ACHN (cell line): ENCODE data around the gene TRPC3.
A peak's percentile ranks its signal among the peaks of the same experiment; 100 is the strongest.

Source experiments
- DNase-seq: peaks from one replicate; pipeline ENCODE4 v3.0.0-alpha.2; 2015
- in situ Hi-C: cut with HindIII; loops from 2 replicates; pipeline ENCODE4 v1.10.0; 2017; ENCODE audit warnings: low sequenced_read_pairs, low pct_ligation_motif_present, low pct_unique_long_range_greater_than_20kb

The TRPC3 gene

DNA sequence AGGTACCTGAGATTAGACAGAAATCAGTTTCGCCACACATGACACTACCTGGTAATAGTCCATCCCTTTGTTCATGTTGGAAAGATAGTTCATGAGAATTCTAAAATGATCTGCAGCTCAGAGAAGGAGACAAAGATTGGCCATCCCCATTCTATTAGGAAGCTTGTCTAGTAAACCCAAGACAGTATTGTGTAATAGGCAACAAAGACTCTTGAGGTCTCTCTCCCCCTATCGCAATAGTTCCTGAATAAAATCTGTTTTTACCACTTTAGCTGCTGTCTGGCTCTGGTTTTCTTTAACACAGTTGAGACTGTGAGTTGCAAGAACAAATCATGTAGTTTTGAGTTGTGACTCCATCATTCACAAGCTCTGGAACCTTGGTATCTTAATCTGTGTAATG is 66.7 kb downstream of the TRPC3 start:
- DNase-seq, result no peak
- in situ Hi-C loops, result no loop called here

DNA sequence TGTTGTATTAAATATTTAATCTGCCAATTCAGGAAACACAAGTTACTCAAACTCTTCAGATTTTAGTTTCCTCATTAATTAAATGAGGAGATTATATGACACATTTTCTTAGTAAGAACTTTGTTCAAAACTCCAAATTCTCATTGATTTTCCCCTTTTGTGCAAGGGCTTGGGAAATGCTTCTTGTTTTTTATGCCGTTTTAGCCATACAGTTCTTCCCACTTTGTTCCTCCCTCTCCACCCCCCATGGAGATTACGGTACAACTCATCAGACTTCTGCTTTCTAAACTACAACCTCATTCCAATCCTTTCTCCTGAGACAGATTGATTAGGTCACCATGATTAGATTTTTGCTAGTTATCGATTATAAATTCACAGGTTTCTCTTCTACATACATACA is 70.7 kb downstream of the TRPC3 start:
- DNase-seq, result no peak
- in situ Hi-C loops, result no loop called here

DNA sequence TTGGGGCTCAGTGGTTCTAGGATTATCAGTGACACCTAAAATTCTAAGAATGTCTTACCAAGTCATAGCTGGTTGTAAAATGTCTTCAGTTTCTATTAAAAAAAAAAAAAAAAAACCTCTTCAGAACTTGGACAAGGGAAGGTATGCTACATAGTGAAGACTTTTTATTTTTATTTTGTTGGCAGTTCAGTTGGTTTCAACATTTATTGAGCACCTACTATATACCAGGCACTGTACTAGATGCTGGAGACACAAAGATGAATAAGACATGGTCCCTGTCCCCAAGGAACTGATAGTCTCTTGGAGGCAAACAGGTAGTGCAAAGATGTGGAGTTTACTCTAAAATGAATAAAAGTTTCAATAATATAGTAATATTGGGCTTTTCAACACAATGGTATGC is 72.7 kb downstream of the TRPC3 start:
- in situ Hi-C loops, result no loop called here
- DNase-seq, result no peak

DNA sequence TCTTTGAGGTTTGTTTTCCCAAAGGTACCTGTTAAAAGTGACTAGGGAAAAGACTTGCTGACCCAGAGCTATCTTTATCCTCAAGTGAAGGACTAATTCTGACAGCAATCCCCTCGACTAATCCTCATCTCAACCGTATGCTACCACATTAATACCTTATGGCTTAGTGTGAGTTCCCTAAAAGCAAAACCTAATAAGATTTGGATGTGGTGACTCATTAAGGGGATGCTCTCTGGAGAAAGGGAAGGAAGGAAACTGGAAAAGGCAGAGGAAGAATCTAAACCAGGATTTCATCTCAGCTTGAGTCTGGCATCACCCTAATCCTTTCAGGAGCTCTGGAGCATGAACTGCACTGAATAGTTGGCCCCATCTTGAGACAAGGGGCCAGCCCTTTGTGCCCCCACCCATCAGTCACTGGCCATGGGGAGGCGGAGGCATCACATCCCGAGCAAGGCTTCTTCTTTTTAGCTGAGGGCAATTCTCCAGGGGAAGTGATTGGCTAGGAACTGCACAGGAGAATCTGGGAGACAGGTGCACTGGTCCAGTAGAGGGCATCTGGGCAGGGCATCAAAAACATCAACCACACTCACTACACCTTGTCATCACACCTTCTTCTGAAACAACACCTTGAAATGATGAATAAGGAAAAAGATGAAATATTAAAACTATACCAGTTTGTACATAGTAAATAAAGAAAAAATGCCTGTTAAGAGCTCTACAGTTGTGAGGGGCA is 74.7 kb downstream of the TRPC3 start:
- no peak for DNase-seq
- in situ Hi-C loops, result no loop called here

DNA sequence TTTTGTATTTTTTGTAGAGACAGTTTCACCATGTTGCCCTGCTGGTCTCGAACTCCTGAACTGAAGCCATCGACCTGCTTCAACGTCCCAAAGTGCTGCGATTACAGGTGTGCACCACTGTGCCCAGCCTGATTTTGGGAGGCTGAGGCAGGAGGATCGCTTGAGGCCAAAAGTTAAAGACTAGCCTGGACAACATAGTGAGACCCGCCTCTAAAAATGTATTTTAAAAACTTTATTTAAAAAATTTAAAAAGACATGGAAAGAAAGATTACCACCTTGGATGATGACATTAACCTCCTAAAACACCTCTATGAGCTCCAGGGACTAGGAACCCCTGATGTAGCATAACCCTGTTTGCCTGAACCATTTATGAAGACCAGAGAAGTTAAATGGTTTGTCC is 75.8 kb downstream of the TRPC3 start:
- no peak for DNase-seq
- in situ Hi-C loops, result no loop called here

DNA sequence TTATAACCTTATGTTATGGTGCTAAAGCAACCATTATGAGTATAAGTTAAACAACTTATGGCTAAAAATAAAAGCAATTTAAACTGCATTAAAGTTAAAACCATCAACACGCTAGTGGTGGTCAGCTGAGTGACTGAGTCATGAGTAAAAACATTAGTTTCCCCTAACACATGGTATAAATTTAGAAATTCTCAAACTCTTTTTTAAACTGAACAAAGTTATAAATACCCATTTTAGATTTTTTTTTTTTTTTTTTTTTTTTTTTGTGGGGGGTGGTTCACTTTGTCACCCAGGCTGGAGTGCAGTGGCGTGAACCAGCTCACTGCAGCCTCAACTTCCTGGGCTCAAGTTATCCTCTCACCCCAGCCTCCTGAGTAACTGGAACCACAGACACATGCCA is 76.2 kb downstream of the TRPC3 start:
- in situ Hi-C loops, result no loop called here
- DNase-seq, result no peak

DNA sequence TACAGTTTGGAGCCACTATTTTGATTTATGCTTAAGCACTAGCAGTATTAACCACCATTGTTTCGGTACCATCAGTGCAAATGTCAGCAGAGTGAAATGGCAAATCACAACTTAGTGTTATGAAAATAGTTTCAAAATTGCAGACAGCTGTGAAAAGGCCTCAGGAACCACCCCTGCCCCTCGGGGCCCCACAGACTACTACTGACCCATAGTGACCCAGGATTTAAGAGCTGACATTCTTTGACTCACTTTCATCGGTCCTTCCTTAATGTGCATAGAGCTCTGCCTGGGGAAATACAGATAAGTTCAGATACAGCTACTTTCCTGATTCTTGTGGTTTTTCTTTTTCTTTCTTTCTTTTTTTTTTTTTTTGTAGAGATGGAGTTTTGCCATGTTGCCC is 78.3 kb downstream of the TRPC3 start:
- in situ Hi-C loops, result no loop called here
- no peak for DNase-seq

DNA sequence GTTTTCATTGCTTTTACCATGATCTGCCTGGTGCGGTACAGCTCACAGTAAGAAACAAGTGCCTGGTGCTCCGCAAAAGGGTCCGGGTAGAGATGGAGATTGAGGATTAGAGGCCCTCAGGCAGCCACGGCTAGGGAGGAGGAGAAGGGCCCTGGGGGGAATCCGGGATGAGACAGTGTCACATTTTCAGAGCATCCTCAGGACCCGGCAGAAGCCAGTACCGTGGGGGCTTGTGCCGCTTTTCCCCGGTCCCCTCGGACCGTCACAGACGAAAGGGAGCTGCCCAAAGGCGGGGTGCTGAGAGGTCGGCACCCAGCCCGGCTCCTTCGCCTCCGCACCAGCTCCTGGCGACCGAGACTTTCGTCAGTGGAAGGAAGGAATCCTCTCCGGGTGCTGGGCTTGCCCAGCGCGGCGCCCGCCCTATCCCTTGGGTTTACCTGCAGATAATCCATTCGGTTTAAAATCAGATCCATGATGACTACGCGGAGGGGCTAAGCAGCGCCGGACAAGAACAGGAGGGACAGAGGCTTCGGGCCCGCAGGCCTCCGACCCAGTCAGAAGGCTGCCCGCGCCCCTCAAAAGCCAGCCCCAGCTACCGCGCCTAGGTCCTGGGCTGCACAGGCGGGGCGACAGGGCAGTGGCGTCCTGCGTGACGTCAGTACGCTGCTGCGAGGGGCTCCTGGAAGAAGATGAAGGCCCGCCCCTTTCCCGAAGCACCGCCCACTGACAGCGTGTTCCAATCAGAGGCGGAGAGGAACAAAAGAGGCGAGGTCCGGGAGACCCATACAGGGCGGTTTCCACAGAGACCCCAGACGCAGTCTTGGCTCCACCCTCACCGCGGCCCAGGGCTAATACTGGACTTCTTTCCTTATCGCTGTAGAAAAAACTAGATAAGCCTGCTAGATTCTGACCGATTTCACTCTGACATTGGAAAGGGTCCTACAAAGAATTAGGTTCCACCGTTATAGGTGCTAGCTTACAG is 81.7 kb downstream of the TRPC3 start, which contains the start of gene BBS7:
Gene BBS7, minus strand, starts transcription at position 634 of the 982 bp plus-strand sequence. Its CDS starts 161 bp downstream, at position 473.
- peak; percentile 95 for DNase-seq
- in situ Hi-C loops, result no loop called here

DNA sequence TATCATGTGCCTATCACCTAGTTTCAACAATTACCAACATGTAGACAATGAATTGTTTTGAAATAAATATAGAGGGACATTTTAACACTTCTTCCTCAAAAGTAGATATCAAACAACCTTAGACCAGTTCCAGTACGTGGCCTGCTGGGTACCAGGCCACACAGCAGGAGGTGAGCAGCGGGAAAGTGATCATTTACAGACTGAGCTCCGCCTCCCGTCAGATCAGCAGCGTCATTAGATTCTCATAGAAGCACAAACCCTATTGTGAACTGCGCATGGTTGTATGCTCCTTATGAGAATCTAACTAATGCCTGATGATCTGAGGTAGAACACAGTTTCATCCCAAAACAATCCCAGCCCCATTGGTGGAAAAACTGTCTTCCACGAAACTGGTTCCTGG is 88.1 kb downstream of the TRPC3 start:
- no peak for DNase-seq
- in situ Hi-C loops, result no loop called here

DNA sequence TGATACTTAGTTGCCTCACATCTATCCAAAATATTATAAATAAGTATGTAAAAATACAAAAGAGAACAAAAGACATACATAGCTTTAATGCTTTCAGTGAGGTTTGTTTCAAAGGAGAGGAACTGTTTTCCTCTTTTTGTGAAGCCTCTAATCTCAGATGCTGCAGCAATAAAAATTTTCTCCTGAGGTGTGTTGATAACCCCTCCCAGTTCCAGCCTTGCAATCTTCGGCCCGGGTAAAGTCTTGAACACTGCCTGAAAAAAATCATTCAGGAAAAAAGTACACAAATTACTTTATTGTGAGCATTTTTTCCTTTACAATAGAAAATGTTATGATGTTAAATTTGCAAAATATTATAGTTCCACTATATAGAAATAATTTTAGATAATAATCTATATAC is 90.4 kb downstream of the TRPC3 start:
- in situ Hi-C loops, result no loop called here
- DNase-seq, result no peak

DNA sequence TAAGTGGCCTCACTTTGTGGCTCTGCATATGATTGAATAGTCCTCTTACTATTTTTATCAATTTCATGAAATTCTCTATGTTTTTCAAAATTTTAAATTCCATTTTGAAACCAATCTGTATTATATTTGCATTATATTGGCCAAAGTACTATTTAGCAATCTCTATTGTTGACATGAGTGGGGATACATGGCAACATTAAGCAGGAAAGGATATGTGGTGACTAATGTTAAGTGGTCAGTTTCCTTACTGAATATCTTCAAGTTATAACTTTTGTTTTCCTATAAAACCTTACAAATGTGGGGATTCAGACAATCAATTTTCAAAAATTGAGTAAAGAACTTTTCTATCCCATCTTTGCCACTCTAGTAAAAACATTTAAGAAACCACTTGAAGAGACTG is 91.7 kb downstream of the TRPC3 start:
- in situ Hi-C loops, result no loop called here
- no peak for DNase-seq

DNA sequence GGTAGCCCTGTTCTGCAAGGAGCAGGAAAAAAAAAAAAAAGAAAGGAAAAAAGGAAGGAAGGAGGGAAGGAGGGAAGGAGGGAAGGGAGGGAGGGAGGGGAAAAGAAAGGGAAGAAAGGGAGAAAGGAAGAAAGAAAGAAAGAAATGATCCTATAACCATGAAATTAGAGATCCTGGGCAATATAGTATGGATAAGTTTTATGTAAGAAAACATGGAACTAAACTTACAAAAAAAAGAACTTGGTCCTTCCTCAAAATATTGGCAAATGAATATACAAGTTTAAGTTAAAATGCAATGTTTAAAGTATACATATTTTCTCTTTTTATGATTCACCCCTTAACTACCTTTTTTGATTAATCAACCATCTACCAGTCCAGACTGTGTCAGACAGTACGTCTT is 100.5 kb downstream of the TRPC3 start:
- no peak for DNase-seq
- in situ Hi-C loops, result no loop called here

DNA sequence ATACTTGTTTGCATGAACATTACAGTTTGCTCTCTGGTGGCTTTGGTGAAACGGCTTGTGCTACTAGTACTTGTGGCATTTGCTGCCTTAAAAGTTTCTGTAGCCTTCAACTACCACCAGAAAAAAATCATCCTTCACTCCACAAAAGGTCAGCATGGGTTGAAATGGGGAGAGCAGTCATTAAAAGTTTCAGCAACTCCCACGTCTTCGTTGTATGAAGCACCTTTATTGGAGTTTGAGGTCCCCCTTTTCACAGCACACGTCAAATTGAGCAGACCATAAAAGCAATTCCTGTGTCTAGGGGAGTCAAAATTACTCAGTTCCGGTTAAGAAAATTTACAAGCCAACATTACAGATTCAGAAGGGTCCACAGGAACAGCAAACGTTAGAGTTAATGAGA is 105.2 kb downstream of the TRPC3 start:
- in situ Hi-C loops, result no loop called here
- no peak for DNase-seq

DNA sequence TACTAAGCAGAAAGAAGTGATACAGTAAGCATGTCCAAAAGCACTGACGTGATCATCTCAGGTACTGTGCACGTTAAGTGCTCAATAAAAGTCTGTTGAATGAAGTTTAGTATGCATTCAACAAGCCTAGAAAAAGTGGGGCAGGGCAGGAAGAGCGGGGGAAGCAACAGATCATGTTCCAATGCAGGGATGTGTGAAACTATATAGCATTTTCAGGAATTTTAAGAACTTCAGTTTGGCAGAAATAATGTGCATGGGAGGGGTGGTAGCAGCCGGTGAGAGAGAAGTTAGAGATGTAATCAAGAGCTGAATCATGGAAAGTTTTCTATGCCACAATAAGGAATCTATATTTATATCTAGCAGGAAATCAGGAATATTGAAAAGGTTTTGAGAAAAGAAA is 109.0 kb downstream of the TRPC3 start:
- in situ Hi-C loops, result no loop called here
- DNase-seq, result no peak

DNA sequence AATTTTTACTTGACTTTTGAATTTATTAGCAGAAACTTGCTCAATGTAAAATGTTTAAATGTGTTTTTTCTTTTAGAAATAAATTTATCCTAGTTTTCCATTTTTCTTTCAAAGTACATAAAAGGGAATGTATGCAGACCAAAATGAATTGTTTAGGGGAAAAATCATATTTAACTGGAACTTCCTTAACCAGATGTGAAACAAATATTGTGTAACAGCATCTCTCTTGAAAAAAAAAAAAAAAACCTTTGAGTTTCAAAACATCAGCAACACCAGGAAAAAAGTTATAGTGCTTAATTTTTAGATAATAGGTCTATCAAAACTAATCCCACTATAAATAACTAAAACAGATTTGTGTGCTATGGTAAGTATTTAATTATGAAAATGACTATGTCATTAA is 113.7 kb downstream of the TRPC3 start:
- DNase-seq, result no peak
- in situ Hi-C loops, result no loop called here

DNA sequence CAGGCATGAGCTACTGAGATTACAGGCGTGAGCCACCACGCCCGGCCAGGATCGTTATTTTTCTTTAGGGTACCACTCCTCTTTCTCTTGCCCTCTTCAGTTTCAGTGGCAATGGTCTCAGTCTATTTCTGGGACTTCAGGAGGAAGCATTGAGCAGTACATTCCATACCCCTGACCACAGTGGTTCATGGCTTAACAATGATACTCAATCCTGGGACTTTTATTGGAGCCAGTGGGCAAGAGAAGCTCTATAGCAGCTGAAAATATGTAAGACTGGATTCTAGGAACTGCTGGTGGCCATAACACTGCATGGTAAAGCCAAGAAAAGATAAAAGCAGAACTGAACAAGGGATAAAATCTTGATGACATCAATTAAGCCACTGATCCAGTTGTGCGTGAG is 122.3 kb downstream of the TRPC3 start:
- in situ Hi-C loops, result no loop called here
- no peak for DNase-seq
